HG02623 (cell line): Measurements from ENCODE around the gene PRRC1.
A peak's percentile ranks its signal among the peaks of the same experiment; 100 is the strongest.
"Not testable (repeated sequence)": the region's sequence is repeated elsewhere in the genome, so short reads cannot be mapped to it uniquely, and the experiment has no call there.

Source experiments
- ATAC-seq: cut with Tn5 transposase; IDR thresholded peaks from one replicate; pipeline ENCODE4 v1.9.1; 2021; ENCODE audit warnings: moderate library complexity; ENCODE audit not compliant: unreplicated experiment

PRRC1 gene

DNA sequence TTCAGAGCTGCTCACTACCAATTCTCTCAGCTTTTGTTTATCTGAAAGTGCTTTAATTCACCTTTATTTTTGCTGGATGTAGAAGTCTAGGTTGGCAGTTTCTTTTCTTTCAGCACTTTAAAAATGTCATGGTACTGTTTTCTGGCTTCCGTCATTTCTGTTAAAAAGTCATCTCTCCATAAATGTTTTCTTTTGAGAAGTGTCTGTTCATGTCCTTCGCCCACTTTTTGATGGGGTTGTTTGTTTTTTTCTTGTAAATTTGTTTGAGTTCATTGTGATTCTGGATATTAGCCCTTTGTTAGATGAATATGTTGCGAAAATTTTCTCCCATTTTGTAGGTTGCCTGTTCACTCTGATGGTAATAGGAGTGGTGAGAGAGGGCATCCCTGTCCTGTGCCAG lies 23.1 kb downstream of the PRRC1 start:
- ATAC-seq = not testable (repeated sequence)

DNA sequence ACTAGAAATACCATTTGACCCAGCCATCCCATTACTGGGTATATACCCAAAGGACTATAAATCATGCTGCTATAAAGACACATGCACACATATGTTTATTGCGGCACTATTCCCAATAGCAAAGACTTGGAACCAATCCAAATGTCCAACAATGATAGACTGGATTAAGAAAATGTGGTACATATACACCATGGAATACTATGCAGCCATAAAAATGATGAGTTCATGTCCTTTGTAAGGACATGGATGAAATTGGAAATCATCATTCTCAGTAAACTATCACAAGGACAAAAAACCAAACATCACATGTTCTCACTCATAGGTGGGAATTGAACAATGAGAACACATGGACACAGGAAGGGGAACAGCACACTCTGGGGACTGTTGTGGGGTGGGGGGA lies 27.8 kb downstream of the PRRC1 start:
- not testable (repeated sequence) for ATAC-seq

DNA sequence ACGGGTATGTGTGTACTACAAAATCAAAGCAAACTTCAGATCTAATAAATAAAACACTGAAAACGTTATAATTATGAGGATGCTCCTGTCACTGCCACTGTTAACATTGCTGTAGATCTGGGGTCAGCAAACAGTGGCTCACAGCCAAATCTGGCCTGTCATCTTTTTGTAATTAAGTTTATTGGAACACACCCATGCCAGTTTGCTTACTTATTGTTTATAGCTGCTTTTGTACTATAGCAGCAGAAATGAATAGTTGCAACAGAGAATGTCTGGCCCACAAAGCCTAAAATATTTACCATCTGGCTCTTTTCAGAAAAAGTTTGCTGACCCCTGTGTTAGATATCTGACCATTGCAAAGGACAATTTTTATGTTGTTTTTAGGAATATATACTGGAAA lies 32.1 kb downstream of the PRRC1 start:
- no peak for ATAC-seq

DNA sequence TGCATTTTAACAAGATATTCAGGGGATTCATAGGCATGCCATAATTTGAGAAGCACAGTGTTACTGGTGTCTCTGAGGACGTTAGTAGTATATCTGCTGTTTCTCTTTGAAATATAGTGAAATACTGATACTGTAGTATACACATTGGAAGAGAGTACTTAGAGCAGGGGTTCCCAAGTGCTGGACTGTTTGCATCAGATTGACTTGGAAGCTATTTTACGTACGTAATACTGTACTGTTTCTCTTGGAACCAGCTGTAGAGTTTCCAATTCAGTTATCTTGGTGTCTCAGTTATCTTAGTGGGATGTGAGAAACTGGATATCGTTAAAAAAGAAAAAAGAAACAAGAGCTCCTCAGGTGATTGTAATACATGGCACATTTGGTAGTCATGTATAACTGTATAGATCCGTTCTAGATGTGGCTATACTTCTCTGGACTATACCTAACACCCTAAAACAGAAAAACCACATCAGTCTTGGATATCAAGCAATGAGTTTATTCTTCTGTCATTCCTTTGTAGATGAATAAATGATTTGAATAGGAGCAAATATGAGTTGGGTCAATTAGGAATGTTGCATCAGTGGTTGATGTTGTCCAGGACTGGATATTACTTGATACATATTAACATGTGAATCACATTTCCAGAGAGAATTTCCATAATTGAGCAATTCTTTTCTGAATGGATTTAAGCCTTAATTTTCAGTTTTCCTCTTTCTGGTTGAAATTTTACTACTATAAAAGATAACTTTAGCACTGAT lies 33.4 kb downstream of the PRRC1 start:
- no peak for ATAC-seq

DNA sequence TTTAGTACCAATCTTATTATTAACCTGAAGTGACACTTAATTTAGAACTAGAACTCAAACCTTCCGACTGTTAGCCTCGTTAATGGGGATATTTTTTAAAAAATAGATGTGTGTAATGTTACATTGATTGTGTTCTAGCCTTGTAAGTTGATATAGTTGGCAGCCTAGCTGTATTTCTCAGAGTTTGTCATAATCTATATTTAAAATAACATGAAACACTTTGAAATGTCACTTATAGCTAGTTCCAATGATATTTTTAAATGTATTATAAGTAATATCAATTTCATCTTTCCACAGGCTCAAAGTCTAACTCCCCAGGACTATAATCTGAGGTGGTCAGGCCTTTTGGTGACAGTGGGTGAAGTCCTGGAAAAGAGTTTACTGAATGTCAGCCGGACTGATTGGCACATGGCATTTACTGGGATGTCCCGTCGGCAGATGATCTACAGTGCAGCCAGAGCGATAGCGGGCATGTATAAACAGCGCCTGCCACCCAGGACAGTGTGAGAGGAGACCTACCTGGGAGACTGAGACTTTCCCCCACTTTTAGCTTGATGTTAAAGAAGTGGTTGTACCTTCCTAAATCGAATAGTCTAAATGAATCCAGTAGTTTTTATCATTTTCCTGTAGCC lies 34.1 kb downstream of the PRRC1 start:
- no peak for ATAC-seq

DNA sequence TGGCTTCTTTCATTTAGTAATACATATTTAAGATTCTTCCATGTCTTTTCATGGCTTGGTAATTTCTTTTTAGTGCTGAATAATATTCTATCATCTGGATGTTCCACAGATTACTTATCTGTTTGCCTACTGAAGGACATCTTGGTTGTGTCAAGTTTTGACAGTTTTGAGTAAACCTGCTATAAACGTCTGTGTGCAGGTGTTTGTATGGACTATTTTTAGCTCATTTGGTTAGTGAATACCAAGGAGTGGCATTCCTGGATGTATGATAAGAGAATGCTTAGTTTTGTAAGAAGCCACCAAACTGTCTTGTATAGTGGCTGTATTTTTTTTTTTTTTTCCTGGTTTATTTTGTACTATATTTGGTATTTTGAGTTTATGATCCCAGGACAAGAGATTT lies 38.4 kb downstream of the PRRC1 start:
- no peak for ATAC-seq

DNA sequence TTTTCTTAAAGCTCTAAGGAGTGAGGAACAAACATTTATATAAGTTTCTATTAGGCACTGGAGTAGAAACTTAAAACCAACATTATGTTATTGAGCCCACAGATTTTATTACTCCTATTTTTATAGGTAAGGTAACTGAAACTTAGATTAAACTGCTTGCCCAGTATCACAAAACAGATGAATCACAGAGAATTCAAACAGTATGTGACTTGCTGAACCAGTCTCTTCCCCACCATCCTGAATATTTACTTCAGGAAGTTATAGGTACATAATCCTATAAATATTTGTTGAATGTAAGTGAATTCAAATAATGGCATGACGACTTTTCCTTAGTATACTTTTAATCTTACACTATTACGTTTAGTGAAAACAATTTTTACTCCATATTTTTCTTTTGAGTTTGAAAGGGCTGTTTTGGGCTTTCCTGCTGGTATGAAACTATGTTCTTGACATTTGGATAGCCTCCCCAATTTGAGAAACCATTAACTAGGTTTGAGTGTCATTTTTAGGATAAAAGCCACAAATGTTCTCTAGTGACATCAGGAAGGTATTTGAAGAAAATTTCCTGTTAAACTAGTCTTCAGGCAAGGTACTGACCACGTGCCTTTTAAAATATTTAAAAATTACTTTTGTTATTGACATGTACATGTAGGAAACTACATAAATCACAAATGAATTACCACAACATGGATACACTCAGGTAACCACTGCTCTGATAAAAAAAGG lies 39.3 kb downstream of the PRRC1 start:
- no peak for ATAC-seq

DNA sequence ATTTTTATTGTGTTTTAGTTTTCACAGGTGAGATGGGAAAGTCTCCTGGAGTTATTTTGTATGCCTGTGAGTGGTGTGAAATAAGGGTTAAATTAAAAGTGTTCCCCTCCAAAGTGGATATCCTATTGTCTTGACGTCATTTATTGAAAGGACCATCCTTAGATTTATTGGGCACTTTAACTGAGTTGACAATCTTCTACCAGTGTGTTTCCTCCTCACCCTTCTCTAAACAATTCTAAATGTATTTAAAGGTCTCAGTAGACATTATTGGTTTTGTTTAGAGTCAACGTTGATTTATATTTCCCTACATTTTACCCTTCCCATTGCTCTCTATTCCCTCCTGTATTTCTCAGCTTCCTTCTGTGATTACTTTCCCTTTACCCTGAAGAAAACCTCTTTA lies 40.8 kb downstream of the PRRC1 start:
- ATAC-seq = no peak

DNA sequence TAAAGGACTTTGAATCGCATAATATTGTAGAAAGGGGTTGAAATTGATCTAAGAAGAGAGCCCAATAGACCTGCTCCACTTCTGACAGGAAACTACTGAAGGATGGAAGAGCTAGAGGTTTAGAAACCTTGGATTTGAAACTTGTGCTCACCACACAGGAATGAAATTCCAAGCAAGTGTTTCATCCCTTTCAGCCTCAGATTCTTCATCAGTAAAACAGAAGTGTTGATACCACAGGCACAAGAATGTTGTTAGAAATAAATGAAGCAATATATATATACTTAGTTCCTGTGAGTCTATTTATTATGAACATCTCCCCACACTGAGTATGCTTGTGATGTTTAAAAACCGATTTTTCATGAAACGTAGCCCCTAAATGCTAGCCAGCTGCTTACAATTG lies 43.8 kb downstream of the PRRC1 start:
- no peak for ATAC-seq

DNA sequence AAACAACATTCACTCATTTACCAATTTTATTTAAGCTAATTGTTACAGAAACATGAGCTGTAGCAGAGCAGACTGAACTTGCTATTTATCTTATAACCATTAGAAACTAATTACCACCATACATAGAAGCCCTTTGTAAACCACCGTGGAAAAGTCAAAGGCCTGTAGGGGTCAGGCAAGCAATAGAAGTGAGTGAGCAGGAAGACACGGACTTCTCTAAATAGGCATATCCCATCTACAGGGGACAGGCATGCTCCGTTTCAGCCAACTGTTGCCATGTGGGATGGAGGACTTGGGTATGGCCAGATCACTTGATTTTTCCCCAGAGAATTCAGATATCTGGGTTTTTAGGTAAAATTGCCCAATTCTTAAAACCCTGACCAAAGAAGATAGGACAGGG lies 44.8 kb downstream of the PRRC1 start:
- no peak for ATAC-seq

DNA sequence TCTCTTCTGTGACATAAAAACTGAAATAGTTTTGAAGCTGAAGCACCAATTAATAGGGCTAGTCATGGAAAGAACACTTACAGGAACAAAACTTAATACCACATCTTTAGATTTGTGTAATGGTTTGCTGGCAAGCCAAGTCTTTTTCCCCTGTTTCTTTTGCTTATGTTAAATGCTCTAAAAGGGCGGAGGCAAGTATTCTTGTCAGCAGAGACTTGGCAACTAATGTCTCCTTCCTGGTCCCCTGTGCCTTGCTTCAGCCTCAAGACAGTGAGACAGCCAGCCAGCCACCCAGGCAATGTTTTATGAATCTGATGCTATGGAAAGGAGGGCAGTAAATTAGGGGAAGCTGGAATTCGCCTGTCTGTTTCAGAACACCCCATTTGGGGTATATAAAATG lies 45.7 kb downstream of the PRRC1 start:
- no peak for ATAC-seq

DNA sequence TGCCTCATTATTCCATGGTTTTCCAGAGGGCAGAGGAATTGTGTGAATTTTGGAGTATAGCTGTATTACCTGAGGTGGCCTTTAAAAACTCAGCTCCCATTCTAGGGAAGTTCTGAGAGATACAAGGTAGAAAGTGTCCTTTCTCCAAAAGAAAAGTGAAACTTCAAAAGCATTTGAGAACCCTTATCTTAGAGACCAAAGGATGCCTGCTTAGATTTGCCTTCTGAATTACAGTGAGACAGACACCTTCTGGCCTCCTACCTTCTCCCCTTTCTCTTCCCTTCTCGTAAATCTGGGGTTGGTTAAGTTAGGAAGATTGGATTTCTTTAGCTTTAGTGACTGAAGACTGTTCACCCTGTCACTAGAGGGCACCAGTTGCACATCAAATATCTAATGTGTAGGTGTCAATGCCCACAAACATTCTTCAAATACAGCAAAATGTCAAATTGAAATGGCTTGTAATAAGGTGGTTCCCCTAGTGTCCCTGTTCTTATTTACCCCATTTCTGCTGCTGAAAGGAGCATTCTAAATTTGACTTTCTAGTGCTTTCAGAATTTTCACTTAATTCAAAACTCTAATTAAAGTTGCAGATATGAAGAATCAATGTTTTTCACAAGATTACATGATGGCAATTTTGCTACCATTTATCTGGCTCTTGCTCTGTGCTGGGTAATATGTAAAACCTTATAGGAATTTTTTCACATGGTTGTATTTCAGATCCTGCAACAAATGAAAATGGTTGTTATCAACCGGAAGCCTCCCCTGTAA lies 46.7 kb downstream of the PRRC1 start:
- peak; percentile 35 for ATAC-seq

DNA sequence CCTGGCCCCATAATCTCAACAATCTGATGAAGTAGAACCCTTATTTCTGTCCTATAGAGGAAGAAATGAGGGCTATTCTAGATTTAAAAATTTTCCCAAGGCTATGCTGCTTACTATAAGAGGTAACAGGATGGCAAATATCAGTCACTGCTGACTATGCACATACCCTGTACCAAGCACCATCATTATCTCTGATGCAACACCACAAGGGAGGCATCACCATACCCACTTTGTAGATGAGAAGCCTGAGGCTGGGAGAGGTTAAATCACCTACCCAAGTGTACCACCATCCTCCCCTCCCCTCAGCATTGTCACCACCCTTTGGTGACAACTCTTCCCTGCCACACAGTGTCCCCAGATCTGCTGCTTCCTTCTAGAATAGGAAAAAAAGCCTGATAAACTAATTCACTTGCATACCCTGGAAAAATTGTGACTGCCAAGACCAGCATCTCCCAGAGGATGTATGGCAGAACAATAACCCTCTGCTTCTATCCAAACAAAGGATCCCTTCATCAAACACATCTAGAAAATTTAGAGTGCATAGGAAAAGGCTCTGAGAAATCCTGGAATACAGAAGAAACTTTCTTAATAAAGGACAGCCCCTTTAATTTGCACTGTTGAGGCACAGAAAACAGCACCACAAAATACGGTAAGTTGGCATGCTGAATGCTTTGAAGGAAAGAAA lies 48.3 kb downstream of the PRRC1 start:
- no peak for ATAC-seq

DNA sequence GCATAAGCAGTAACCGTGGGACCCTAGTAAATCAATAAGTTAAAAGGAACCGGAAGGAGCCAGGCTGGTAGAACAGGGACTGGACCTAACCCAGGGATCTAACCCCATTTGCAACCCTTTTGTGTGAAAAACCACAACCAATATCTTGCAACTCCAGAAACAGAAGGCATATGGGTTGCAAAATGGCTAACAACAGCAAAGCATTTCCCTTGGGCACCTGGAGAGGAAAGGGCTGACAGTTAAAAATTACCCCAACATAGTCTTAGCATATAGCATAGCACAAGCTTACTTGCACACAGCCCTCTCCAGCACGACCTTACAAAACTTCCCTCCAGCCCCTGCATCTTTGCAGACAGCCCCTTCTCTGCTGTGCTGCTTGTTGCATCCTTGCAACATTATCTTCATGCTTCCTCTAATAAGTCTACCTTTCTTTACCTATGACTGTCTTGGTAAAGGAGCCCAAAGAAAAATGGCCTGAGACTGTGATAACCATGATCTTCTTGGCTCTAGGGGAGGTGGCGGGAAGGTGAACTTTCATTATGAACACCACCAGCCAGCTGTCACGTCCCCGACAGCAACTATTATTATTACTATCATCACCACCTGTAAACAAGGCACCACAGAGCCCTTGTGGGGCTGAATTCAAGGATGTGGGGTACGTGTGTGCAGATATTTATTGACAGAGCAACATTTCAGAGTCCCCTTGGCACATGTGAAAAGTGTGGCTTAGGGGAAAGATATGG lies 49.8 kb downstream of the PRRC1 start:
- peak; percentile 65 for ATAC-seq

DNA sequence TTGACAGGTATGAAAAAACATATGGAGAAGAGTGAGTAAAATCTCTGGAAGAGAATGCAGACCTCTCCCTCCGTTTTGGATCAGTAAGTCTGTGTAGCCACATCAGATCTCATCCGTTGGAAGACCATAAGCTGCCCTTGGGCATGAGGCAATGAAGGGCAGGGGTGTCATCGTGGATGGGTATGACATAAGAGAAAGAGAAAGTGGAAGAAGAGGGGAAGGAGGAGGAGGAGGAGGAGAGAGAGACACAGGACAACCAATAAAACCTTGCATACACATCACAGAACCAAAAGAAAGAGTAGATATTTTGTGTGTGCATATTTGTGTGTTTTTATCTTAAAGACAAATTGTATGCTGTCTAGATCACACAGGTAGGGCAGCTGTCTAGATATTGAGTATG lies 50.7 kb downstream of the PRRC1 start:
- no peak for ATAC-seq

DNA sequence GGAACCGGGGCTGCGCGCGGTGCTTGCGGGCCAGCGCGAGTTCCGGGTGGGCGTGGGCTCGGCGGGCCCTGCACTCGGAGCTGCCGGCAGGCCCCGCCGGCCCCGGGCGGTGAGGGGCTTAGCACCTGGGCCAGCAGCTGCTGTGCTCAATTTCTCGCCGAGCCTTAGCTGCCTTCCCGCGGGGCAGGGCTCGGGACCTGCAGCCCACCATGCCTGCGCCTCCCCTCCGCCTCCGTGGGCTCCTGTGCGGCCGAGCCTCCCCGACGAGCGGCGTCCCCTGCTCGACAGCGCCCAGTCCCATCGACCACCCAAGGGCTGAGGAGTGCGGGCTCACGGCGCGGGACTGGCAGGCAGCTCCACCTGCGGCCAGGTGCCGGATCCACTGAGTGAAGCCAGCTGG lies 52.0 kb downstream of the PRRC1 start:
- ATAC-seq = not testable (repeated sequence)

DNA sequence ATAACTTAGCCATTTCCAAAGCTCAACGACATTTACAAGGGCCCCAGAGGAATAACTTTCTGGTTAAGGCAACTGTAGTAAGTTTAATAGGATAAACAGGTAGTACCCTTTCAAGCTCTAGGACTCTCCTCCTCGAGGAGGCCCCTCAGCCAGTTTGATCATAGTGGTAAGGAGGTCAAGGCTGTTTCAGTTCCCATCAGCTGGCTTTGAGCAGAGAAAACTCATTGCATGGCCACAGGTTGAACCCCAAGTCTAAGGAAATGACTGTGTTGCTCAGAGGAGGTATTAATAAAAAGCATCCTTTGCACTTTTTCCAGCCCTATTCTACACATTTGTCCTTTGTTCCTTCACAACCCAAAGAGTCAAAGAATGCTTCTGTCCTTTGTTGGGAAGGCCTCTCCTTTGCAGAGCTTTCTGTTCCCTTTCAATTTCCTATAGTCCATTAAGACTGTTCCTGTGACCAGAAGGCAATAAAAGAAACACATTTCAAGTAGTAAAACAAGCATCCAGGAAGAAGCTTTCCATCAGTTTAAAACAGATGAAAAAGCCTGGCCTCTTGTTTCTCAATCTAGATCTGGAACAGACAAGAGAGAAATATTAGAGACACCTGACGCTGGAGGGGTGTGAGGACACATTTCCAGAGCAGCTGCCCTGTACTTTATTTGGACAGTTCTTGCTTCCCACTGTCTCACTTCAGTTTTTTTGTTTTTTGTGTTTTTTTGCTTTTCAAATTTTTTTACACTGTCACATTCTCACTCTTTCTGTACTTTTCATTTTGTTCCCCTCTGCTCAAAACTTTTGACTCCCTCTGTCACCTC lies 54.1 kb downstream of the PRRC1 start:
- peak; percentile 55 for ATAC-seq

DNA sequence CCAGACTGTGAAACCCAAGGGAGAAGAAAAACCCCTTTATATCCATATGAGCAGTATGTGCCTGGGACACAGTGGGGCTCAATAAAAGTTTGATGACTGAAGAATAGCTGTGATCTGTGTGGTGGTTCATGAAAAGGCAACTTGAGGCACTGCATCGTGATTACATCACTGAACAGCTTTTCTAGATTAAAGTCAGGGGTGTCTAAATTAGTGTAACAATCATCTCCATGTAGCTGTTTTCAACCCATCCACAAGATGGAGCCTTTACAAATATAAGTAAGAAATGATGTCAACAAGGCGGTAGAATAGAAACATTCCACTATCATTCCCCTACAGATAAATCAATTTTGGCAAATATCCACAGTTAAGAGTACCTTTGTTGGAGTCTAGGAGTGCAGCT lies 55.5 kb downstream of the PRRC1 start:
- ATAC-seq = no peak
